ENCODE data around the gene TNFSF8. TPM values are rescaled to one million over a fixed set of nuclear protein-coding genes. Genes with fewer than 3 reads are reported as not detected.

TNFSF8 gene
- total and polyA plus RNA-seq, 9 of the 15 experiments (the other 6 are each of a cell fraction or from before 2014, with no cell fraction given): 0.09 TPM; not detected in 8

DNA sequence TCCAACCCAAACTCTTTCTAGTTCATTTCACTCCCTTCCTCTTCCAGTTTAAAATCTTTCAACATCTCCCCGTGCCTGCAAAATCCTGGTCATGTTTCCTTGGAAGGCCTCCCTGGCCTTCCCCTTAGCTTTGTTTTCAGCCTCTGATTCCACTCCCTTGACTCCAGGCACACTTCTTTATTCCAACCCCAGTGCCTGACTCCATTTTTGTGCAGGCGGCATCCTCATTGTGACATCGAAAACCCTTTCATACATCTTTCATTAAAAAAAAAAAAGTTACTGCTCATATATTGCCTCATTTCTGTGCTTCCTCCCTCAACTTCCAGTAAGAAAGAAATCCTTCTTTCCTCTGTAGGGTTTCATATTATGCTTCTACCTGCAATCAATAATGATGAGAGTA lies 7.1 kb upstream of the TNFSF8 start:
- H4K20me1 ChIP-seq (replicated peaks; ENCODE audit: control insufficient read depth, insufficient read depth, low read length): no peaks in the 10 kb centered on the region
- no peaks in the 10 kb centered on the region for H3K4me1 ChIP-seq (replicated peaks in 1 of 2; ENCODE audit: control insufficient read depth in 2 of 2, insufficient read depth in 2 of 2, low read length in 2 of 2)
- no peaks in the 10 kb centered on the region for H3K36me3 ChIP-seq (ENCODE audit: control insufficient read depth, insufficient read depth, low read length)
- H3K9me1 ChIP-seq (ENCODE audit: control insufficient read depth, insufficient read depth, low read length): no peaks in the 10 kb centered on the region
- FAIRE-seq: no peak
- POLR2A ChIA-PET: interaction anchor here (0.7 kb wide), 1 partner anchor 23 kb away, joined by 5 read pairs; no protein-coding TSS in a partner anchor
- BruUV-seq (replicated peaks): no TSS peak
- no peaks in the 10 kb centered on the region; a peak in 1 of 5 replicates for H3K27me3 ChIP-seq (ENCODE audit: control insufficient read depth in 2 of 2, insufficient read depth in 2 of 2, low read length in 2 of 2)
- WGBS (ENCODE audit: insufficient coverage, low coverage, missing lambda C conversion rate): 0% methylated on average over 3 of the region's 3 CpGs
- H3K4me2 ChIP-seq (ENCODE audit: insufficient read depth, low read length): no peak overlapping the region
- CTCF ChIA-PET (ENCODE audit: low intra/inter-chr PET ratio): no interaction called here
- intact Hi-C loops (cut with micrococcal nuclease): no loop called here
- no peak overlapping the region for H3K27ac ChIP-seq (ENCODE audit: extremely low read depth, low read depth, low read length)
- TF ChIP-seq ZNF785 (CRISPR knock-in tag; IDR thresholded peaks at IDR 0.05) (no peak), POLR3A (IDR thresholded peaks at IDR 0.05; ENCODE audit: borderline replicate concordance, extremely low read depth, insufficient read depth, insufficient read length) (no peak), MXD1 (CRISPR knock-in tag; IDR thresholded peaks at IDR 0.05; ENCODE audit: borderline replicate concordance, poor library complexity, severe bottlenecking) (no peak), ELF2 (CRISPR knock-in tag; IDR thresholded peaks at IDR 0.05) (no peak), ZNF780A (CRISPR knock-in tag; IDR thresholded peaks at IDR 0.05) (no peak), MITF (IDR thresholded peaks at IDR 0.05) (no peak), ZNF589 (CRISPR knock-in tag; IDR thresholded peaks at IDR 0.05; ENCODE audit: low read depth) (no peak), SNIP1 (IDR thresholded peaks at IDR 0.05; ENCODE audit: low read depth) (no peak), FOXA1 (IDR thresholded peaks at IDR 0.05; ENCODE audit: borderline replicate concordance) (no peak), NR3C1 (CRISPR knock-in tag; IDR thresholded peaks at IDR 0.05) (no peak), ZC3H4 (CRISPR knock-in tag; IDR thresholded peaks at IDR 0.05; ENCODE audit: borderline replicate concordance) (no peak), KLF6 (CRISPR knock-in tag; IDR thresholded peaks at IDR 0.05; ENCODE audit: borderline replicate concordance) (no peak), RBM14 (IDR thresholded peaks at IDR 0.05; ENCODE audit: borderline replicate concordance, insufficient read depth, low read depth, low read length) (no peak), E2F3 (CRISPR knock-in tag; IDR thresholded peaks at IDR 0.05) (no peak), CEBPB (tag; IDR thresholded peaks at IDR 0.05) (no peak), ZNF75A (CRISPR knock-in tag; IDR thresholded peaks at IDR 0.05) (no peak), PTTG1 (tag; IDR thresholded peaks at IDR 0.05; ENCODE audit: low read depth) (no peak), PTRF (tag; IDR thresholded peaks at IDR 0.05) (no peak), ARID3B (CRISPR knock-in tag; IDR thresholded peaks at IDR 0.05; ENCODE audit: borderline replicate concordance) (no peak)
- TF ChIP-seq, protein P1, sequence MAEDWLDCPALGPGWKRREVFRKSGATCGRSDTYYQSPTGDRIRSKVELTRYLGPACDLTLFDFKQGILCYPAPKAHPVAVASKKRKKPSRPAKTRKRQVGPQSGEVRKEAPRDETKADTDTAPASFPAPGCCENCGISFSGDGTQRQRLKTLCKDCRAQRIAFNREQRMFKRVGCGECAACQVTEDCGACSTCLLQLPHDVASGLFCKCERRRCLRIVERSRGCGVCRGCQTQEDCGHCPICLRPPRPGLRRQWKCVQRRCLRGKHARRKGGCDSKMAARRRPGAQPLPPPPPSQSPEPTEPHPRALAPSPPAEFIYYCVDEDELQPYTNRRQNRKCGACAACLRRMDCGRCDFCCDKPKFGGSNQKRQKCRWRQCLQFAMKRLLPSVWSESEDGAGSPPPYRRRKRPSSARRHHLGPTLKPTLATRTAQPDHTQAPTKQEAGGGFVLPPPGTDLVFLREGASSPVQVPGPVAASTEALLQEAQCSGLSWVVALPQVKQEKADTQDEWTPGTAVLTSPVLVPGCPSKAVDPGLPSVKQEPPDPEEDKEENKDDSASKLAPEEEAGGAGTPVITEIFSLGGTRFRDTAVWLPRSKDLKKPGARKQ (CRISPR knock-in tag; IDR thresholded peaks at IDR 0.05): no peak
- no peak overlapping the region for H2AFZ ChIP-seq (ENCODE audit: low read depth, low read length)
- in situ Hi-C loops (cut with MboI): no loop called here
- no peaks in the 10 kb centered on the region for H3K79me2 ChIP-seq (ENCODE audit: control insufficient read depth, insufficient read depth, low read length)
- H3K4me3 ChIP-seq: no peak overlapping the region
- DNase-seq (ENCODE audit: extremely low read depth in 1 of 4, low spot score in 3 of 4): no peak
- no peak for ATAC-seq
- no peaks in the 10 kb centered on the region for H3K9me3 ChIP-seq (replicated peaks; ENCODE audit: control insufficient read depth, insufficient read depth, low read depth, low read length)
- no peak overlapping the region for H3K9ac ChIP-seq (ENCODE audit: insufficient read depth in 1 of 2, low read depth in 2 of 2, low read length in 2 of 2)
